Smooth muscle cell (in vitro differentiated cells): ENCODE measurements around the gene KIF18A. TPM values are rescaled to one million over a fixed set of nuclear protein-coding genes. Genes with fewer than 3 reads are reported as not detected.

Experiments
- DNase-seq: peaks from one replicate; lab custom pipeline; 2025; ENCODE audit not compliant: unreplicated experiment; lab: John Stamatoyannopoulos, UW
- H2AFZ ChIP-seq: fragments of 200-600 bp; sonication (generic); 2 replicates; pipeline ENCODE4 v1.6.0; 2016; ENCODE audit warnings: antibody characterized with exemption, low read depth, mild to moderate bottlenecking
- H3F3A ChIP-seq: fragments of 200-600 bp; sonication (generic); 2 replicates; pipeline ENCODE4 v1.6.0; 2017; ENCODE audit warnings: antibody characterized with exemption, low read depth
- H3K27ac ChIP-seq: fragments of 200-600 bp; sonication (generic); 2 replicates; pipeline ENCODE4 v1.5.1; 2016; ENCODE audit warnings: low read depth, mild to moderate bottlenecking
- H3K27me3 ChIP-seq: fragments of 200-600 bp; sonication (generic); 2 replicates; pipeline ENCODE4 v1.6.1; 2016; ENCODE audit warnings: low read depth, mild to moderate bottlenecking
- H3K36me3 ChIP-seq: fragments of 200-600 bp; sonication (generic); 2 replicates; pipeline ENCODE4 v1.5.1; 2016; ENCODE audit warnings: low read depth
- H3K4me1 ChIP-seq: fragments of 200-600 bp; sonication (generic); 2 replicates; pipeline ENCODE4 v1.5.1; 2016; ENCODE audit warnings: low read depth
- H3K4me2 ChIP-seq: fragments of 200-600 bp; sonication (generic); 2 replicates; pipeline ENCODE4 v1.6.0; 2016; ENCODE audit warnings: mild to moderate bottlenecking
- H3K4me3 ChIP-seq: fragments of 200-600 bp; sonication (generic); 2 replicates; pipeline ENCODE4 v1.5.1; 2016; ENCODE audit warnings: mild to moderate bottlenecking
- H3K79me2 ChIP-seq: fragments of 200-600 bp; sonication (generic); 2 replicates; pipeline ENCODE4 v1.6.0; 2016; ENCODE audit warnings: low read depth, mild to moderate bottlenecking
- H3K9ac ChIP-seq: fragments of 200-600 bp; sonication (generic); 2 replicates; pipeline ENCODE4 v1.6.0; 2016; ENCODE audit warnings: low read depth
- H3K9me3 ChIP-seq: fragments of 200-600 bp; sonication (generic); replicated peaks from 2 replicates; pipeline ENCODE4 v1.5.1; 2016; ENCODE audit warnings: low read depth
- H4K20me1 ChIP-seq: fragments of 200-600 bp; sonication (generic); 2 replicates; pipeline ENCODE4 v1.6.0; 2016; ENCODE audit warnings: low read depth
- CTCF ChIP-seq: fragments of 200-600 bp; sonication (generic); IDR thresholded peaks from 2 replicates; pipeline ENCODE4 v1.5.1; 2017; ENCODE audit warnings: borderline replicate concordance, mild to moderate bottlenecking, antibody characterized with exemption; ENCODE audit not compliant: insufficient read depth, poor library complexity, severe bottlenecking
- WGBS: methylation state at CpG from one replicate; pipeline ENCODE4 v1.1.7; 2016; ENCODE audit warnings: low lambda C conversion rate; 5-methylcytosine and 5-hydroxymethylcytosine counted together
- polyA plus RNA-seq: library from polyadenylated mRNA; unstranded; fragments of >200 nt; fragmentation: Nextera tagmentation; extraction: Ambion mirVana; gene quantifications from 2 replicates; pipeline ENCODE4 v1.2.1, GENCODE V29; 2016
- total RNA-seq: library from RNA; depleted of rRNA; stranded (reverse); fragments of >200 nt; gene quantifications from 2 replicates; pipeline ENCODE4 v1.2.3, GENCODE V29; 2014

KIF18A gene
- total and polyA plus RNA-seq, 2 experiments from 2014 or later, result 2.2 to 6.7 TPM

GRCh38 chr11:28146123-28146751, 38.3 kb upstream of the KIF18A start:
- no peaks in the 10 kb centered on the region for H4K20me1 ChIP-seq
- no peaks in the 10 kb centered on the region for H3K27me3 ChIP-seq
- H3K4me2 ChIP-seq, result peak overlapping the region; percentile 80
- no peaks in the 10 kb centered on the region for H3K36me3 ChIP-seq
- no peak overlapping the region for H3K4me3 ChIP-seq
- H3F3A ChIP-seq, result peaks cover 13% of the 10 kb centered on the region
- H3K27ac ChIP-seq, result peak overlapping the region; percentile 68
- no peak for DNase-seq
- peak overlapping the region; percentile 20 for H3K9ac ChIP-seq
- TF ChIP-seq CTCF, result no peak
- H3K9me3 ChIP-seq, result no peaks in the 10 kb centered on the region
- no peaks in the 10 kb centered on the region for H3K79me2 ChIP-seq
- H3K4me1 ChIP-seq, result peaks cover 24% of the 10 kb centered on the region
- 0% methylated on average over 2 of the region's 2 CpGs for WGBS
- no peak overlapping the region for H2AFZ ChIP-seq

- DNase-seq, result no peak
- Histone ChIP-seq H3K9me3 (peaks cover 3% of the 10 kb centered on the region), H3K4me3 (no peak overlapping the region), H3K4me1 (peaks cover 20% of the 10 kb centered on the region), H2AFZ (no peak overlapping the region), H3K27me3 (no peaks in the 10 kb centered on the region), H4K20me1 (no peaks in the 10 kb centered on the region), H3K36me3 (no peaks in the 10 kb centered on the region), H3K9ac (no peak overlapping the region), H3F3A (peaks cover 13% of the 10 kb centered on the region), H3K79me2 (no peaks in the 10 kb centered on the region), H3K27ac (peak overlapping the region; percentile 13), H3K4me2 (peak overlapping the region; percentile 46)
- no peak for TF ChIP-seq CTCF
- 76% methylated on average over 2 of the region's 2 CpGs for WGBS
These were observed 36.9 kb upstream of the KIF18A start for GRCh38 chr11:28144808-28145207.

- WGBS, result 96% methylated on average over 1 of the region's 1 CpG
- Histone ChIP-seq H3K79me2 (no peaks in the 10 kb centered on the region), H3F3A (peaks cover 13% of the 10 kb centered on the region), H2AFZ (no peak overlapping the region), H3K36me3 (peaks cover 7% of the 10 kb centered on the region), H3K9ac (no peak overlapping the region), H3K4me3 (no peak overlapping the region), H3K27me3 (no peaks in the 10 kb centered on the region), H3K4me2 (no peak overlapping the region), H3K9me3 (peaks cover 3% of the 10 kb centered on the region), H4K20me1 (no peaks in the 10 kb centered on the region), H3K4me1 (peaks cover 16% of the 10 kb centered on the region), H3K27ac (peak overlapping the region; percentile 20)
- no peak for DNase-seq
- no peak for TF ChIP-seq CTCF
These were observed 34.8 kb upstream of the KIF18A start for GRCh38 chr11:28142724-28143123.

- Histone ChIP-seq H3K9me3 (peaks cover 13% of the 10 kb centered on the region), H3K4me3 (no peak overlapping the region)
- WGBS, result 99% methylated on average over 9 of the region's 9 CpGs
These were observed 32.9 kb upstream of the KIF18A start for GRCh38 chr11:28140689-28141455.

More at GRCh38 chr11:28140689-28141455, 32.9 kb upstream of the KIF18A start:
- H3K36me3 ChIP-seq, result peaks cover 18% of the 10 kb centered on the region
- TF ChIP-seq CTCF, result no peak
- peaks cover 13% of the 10 kb centered on the region for H3F3A ChIP-seq
- H3K79me2 ChIP-seq, result no peaks in the 10 kb centered on the region
- no peak overlapping the region for H2AFZ ChIP-seq
- H3K27me3 ChIP-seq, result no peaks in the 10 kb centered on the region
- H3K9ac ChIP-seq, result no peak overlapping the region
- H3K4me2 ChIP-seq, result no peak overlapping the region
- no peak overlapping the region for H3K27ac ChIP-seq
- no peaks in the 10 kb centered on the region for H4K20me1 ChIP-seq
- no peak for DNase-seq
- H3K4me1 ChIP-seq, result peaks cover 14% of the 10 kb centered on the region
